ENCODE data around the gene NACA.
"Not testable (repeated sequence)": the region's sequence is repeated elsewhere in the genome, so short reads cannot be mapped to it uniquely, and the experiment has no call there.

NACA gene

GRCh38 chr12:56758728-56759262 lies 33.7 kb upstream of the NACA start:
- no peak for ATAC-seq
- TF ChIP-seq, protein P1, sequence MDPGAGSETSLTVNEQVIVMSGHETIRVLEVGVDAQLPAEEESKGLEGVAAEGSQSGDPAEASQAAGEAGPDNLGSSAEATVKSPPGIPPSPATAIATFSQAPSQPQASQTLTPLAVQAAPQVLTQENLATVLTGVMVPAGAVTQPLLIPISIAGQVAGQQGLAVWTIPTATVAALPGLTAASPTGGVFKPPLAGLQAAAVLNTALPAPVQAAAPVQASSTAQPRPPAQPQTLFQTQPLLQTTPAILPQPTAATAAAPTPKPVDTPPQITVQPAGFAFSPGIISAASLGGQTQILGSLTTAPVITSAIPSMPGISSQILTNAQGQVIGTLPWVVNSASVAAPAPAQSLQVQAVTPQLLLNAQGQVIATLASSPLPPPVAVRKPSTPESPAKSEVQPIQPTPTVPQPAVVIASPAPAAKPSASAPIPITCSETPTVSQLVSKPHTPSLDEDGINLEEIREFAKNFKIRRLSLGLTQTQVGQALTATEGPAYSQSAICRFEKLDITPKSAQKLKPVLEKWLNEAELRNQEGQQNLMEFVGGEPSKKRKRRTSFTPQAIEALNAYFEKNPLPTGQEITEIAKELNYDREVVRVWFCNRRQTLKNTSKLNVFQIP (CRISPR knock-in tag; IDR thresholded peaks at IDR 0.05; ENCODE audit: borderline replicate concordance, low read depth) = no peak
- TF ChIP-seq ZFP3 (CRISPR knock-in tag; IDR thresholded peaks at IDR 0.05) (no peak), ARNTL (CRISPR knock-in tag; IDR thresholded peaks at IDR 0.05; ENCODE audit: borderline replicate concordance, low read depth) (no peak), RARB (CRISPR knock-in tag; IDR thresholded peaks at IDR 0.05) (no peak), CSDC2 (CRISPR knock-in tag; IDR thresholded peaks at IDR 0.05) (no peak), ZNF565 (CRISPR knock-in tag; conservative IDR thresholded peaks at IDR 0.05; ENCODE audit: low read depth) (no peak), ZFP30 (CRISPR knock-in tag; IDR thresholded peaks at IDR 0.05) (no peak), ZNF70 (CRISPR knock-in tag; IDR thresholded peaks at IDR 0.05) (no peak), ISL1 (CRISPR knock-in tag; IDR thresholded peaks at IDR 0.05) (no peak)
- TF ChIP-seq, protein P2, sequence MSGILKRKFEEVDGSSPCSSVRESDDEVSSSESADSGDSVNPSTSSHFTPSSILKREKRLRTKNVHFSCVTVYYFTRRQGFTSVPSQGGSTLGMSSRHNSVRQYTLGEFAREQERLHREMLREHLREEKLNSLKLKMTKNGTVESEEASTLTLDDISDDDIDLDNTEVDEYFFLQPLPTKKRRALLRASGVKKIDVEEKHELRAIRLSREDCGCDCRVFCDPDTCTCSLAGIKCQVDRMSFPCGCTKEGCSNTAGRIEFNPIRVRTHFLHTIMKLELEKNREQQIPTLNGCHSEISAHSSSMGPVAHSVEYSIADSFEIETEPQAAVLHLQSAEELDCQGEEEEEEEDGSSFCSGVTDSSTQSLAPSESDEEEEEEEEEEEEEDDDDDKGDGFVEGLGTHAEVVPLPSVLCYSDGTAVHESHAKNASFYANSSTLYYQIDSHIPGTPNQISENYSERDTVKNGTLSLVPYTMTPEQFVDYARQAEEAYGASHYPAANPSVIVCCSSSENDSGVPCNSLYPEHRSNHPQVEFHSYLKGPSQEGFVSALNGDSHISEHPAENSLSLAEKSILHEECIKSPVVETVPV (CRISPR knock-in tag; IDR thresholded peaks at IDR 0.05) = no peak

DNA sequence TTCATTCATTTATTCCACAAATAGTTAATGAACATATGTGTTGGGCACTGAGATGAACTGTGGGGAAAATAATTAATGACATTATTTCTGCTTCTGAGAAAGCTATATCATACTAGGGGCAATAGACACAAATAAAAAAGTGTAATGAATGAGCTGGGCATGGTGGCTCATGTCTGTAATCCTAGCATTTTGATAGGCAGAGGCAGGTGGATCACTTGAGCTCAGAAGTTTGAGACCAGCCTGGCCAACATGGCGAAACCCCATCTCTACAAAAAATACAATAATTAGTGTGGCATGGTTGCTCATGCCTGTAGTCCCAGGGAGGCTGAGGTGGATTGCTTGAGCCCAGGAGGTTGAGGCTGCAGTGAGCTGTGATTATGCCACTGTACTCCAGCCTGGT lies 32.9 kb upstream of the NACA start:
- ATAC-seq = not testable (repeated sequence)

GRCh38 chr12:56753566-56753965 lies 28.5 kb upstream of the NACA start:
- no peak for TF ChIP-seq ZNF70 (CRISPR knock-in tag; IDR thresholded peaks at IDR 0.05)
- no peak for TF ChIP-seq ZC3H10 (CRISPR knock-in tag; IDR thresholded peaks at IDR 0.05)
- no peak for TF ChIP-seq PATZ1 (CRISPR knock-in tag; IDR thresholded peaks at IDR 0.05; ENCODE audit: borderline replicate concordance)
- TF ChIP-seq TCF4 (CRISPR knock-in tag; IDR thresholded peaks at IDR 0.05; ENCODE audit: borderline replicate concordance) = no peak
- TF ChIP-seq PPARA (CRISPR knock-in tag; IDR thresholded peaks at IDR 0.05; ENCODE audit: borderline replicate concordance) = no peak
- TF ChIP-seq BACH2 (CRISPR knock-in tag; IDR thresholded peaks at IDR 0.05; ENCODE audit: borderline replicate concordance) = no peak
- TF ChIP-seq ISL1 (CRISPR knock-in tag; IDR thresholded peaks at IDR 0.05) = no peak
- no peak for TF ChIP-seq CREB5 (CRISPR knock-in tag; IDR thresholded peaks at IDR 0.05; ENCODE audit: low read depth)
- no peak for TF ChIP-seq OSR1 (CRISPR knock-in tag; IDR thresholded peaks at IDR 0.05)
- TF ChIP-seq ZNF565 (CRISPR knock-in tag; conservative IDR thresholded peaks at IDR 0.05; ENCODE audit: low read depth) = no peak
- no peak for TF ChIP-seq GLIS3 (CRISPR knock-in tag; IDR thresholded peaks at IDR 0.05)
- no peak for TF ChIP-seq ZNF8 (CRISPR knock-in tag; IDR thresholded peaks at IDR 0.05)
- TF ChIP-seq ESRRG (CRISPR knock-in tag; IDR thresholded peaks at IDR 0.05) = no peak
- TF ChIP-seq, protein P2 (CRISPR knock-in tag; IDR thresholded peaks at IDR 0.05) = no peak
- ATAC-seq = no peak

Data from SK-N-SH treated with all-trans-retinoic acid at 6 μM for 48 hours (cell line).